ENCODE measurements around the gene DOLK. TPM values are rescaled to one million over a fixed set of nuclear protein-coding genes. Genes with fewer than 3 reads are reported as not detected.

DOLK gene
- total RNA-seq, 3 donors from 2014 or later = 11.1 to 16.2 (median 14.3) TPM

DNA sequence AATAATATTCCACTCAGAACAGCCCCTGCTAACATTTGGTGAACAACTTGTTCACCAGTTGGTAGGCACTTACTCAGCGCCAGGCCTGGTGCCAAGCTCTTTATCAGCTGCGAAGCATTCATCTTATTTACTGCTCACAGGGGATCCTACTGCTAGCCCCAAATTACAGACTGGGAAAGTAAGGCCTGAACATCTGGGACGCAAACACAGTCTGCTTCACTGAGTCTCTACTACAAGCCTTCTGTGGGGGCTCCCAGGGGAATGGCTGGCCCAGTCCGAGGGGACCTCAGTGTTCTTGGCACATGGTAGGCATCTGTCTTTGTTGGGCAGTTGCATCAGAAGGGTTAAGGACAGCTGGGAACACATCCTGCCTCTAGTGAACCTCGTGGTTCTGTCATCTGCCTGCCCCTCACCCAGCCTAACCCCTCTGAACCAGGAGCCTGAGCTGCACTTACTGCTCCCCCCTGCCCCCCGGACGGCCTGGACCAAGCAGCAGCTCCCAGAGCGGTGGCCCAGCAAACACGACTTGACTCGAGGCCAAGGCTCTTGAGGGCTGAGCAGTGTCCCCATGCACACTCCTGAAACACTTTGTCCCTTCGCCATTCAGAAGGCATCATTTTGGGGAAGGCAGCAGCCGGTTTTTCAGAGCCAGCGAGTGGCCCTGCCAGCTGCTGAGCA, 26.9 kb downstream of the DOLK start, which contains the start of gene PHYHD1:
Gene PHYHD1, plus strand, starts transcription at position 602 of the 678 bp plus-strand sequence. CDS start 1,342 bp downstream, outside the sequence.
- intact Hi-C loops (cut with DNase I; ENCODE audit: low total_unique reads) = no loop called here
- TF ChIP-seq, protein P1, sequence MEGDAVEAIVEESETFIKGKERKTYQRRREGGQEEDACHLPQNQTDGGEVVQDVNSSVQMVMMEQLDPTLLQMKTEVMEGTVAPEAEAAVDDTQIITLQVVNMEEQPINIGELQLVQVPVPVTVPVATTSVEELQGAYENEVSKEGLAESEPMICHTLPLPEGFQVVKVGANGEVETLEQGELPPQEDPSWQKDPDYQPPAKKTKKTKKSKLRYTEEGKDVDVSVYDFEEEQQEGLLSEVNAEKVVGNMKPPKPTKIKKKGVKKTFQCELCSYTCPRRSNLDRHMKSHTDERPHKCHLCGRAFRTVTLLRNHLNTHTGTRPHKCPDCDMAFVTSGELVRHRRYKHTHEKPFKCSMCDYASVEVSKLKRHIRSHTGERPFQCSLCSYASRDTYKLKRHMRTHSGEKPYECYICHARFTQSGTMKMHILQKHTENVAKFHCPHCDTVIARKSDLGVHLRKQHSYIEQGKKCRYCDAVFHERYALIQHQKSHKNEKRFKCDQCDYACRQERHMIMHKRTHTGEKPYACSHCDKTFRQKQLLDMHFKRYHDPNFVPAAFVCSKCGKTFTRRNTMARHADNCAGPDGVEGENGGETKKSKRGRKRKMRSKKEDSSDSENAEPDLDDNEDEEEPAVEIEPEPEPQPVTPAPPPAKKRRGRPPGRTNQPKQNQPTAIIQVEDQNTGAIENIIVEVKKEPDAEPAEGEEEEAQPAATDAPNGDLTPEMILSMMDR (IDR thresholded peaks at IDR 0.05) = no peak
- TF ChIP-seq POLR2AphosphoS5 (IDR thresholded peaks at IDR 0.05) = peak in 2 of 3 donors; percentile 11 to 58
- no peak for TF ChIP-seq POLR2A (IDR thresholded peaks at IDR 0.05)

DNA sequence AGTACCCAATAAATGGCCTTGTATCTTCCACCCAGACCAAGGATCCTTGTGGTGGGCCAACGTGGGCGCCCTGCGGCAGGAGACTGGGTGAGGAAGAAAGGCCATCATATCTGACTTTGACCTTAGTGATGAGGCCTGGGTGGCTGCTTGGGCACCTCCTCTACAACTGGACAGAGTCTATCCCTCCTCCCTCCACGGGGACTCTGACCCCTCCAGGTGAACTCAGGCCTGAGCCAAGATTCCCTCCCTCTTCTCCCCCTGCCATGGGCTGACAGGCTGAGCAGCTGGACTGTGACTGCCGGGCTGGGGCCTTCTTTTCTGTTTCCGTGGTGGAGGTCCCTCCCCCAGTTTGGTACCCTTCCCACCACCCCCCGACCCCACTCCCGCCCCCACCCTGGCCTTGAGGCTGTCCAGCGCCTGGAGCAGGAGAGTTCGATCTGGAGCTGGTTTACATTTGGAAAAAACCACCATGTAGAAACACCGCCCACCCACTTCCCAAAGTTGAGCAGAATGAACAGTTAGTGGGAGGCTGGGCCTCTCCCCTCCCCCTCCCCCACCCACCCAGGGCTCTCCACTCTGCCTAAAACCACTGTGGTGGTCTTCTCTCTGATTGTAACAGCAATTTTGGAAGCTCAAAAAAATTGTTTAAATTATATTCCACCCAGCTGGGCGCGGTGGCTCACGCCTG, 27.9 kb downstream of the DOLK start:
- H3K4me1 ChIP-seq = peaks cover 15 to 17% of the 10 kb centered on the region in 2 donors
- H3K36me3 ChIP-seq = no peaks in the 10 kb centered on the region
- H3K4me3 ChIP-seq = no peak overlapping the region
- TF ChIP-seq, protein P1 (IDR thresholded peaks at IDR 0.05) = no peak
- no peak for TF ChIP-seq POLR2A (IDR thresholded peaks at IDR 0.05)
- no peak for TF ChIP-seq POLR2AphosphoS5 (IDR thresholded peaks at IDR 0.05)
- DNase-seq (ENCODE audit: low spot score in 2 of 2) = no peak
- intact Hi-C loops (cut with DNase I; ENCODE audit: low total_unique reads) = loop anchor here (1.0 kb wide), 1 partner anchor 16 kb away; no protein-coding TSS in a partner anchor
- H3K9me3 ChIP-seq = no peaks in the 10 kb centered on the region
- H3K27ac ChIP-seq = peak overlapping the region; percentile 80 to 94
- H3K27me3 ChIP-seq = no peaks in the 10 kb centered on the region

More for the DNA sequence above, 26.9 kb downstream of the DOLK start, which contains the start of gene PHYHD1:
- Histone ChIP-seq H3K4me1 (peaks cover 13 to 16% of the 10 kb centered on the region in 2 donors), H3K27me3 (no peaks in the 10 kb centered on the region), H3K27ac (peak within 1 kb of the TSS; percentile 94 to 96), H3K9me3 (no peaks in the 10 kb centered on the region), H3K36me3 (no peaks in the 10 kb centered on the region), H3K4me3 (peak within 1 kb of the TSS; percentile 56 to 83 (median 67))
- peak in 1 of 2 donors; percentile 40 for DNase-seq (ENCODE audit: low spot score in 2 of 2)

DNA sequence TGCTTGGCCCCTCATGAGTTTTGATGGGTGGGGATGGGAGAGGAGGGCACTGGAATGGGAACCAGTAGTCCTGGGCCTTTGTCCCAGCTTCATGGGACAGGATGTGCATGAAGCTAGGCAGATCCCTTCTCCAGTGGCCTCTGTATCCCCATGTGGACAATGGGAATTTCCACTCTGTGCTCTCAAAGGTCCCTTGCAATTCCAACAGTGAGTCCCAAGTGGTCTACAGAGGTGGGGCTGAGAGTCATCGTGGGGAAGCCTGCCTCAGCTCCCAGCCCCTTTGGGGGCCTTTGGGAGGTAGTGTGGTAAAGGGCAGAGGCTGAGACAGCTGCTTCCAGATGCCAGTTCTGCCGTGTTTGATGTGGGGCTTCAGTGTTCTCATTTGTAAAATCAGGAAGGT, 28.5 kb downstream of the DOLK start:
- Histone ChIP-seq H3K9me3 (no peaks in the 10 kb centered on the region), H3K27me3 (no peaks in the 10 kb centered on the region), H3K27ac (peak overlapping the region; percentile 80 to 94), H3K4me3 (no peak overlapping the region), H3K36me3 (no peaks in the 10 kb centered on the region), H3K4me1 (peaks cover 15 to 17% of the 10 kb centered on the region in 2 donors)
- TF ChIP-seq, protein P1 (IDR thresholded peaks at IDR 0.05) = no peak
- TF ChIP-seq POLR2A (IDR thresholded peaks at IDR 0.05) (no peak), POLR2AphosphoS5 (IDR thresholded peaks at IDR 0.05) (no peak)
- DNase-seq (ENCODE audit: low spot score in 2 of 2) = no peak
- intact Hi-C loops (cut with DNase I; ENCODE audit: low total_unique reads) = loop anchor here (1.0 kb wide), 1 partner anchor 16 kb away; no protein-coding TSS in a partner anchor

DNA sequence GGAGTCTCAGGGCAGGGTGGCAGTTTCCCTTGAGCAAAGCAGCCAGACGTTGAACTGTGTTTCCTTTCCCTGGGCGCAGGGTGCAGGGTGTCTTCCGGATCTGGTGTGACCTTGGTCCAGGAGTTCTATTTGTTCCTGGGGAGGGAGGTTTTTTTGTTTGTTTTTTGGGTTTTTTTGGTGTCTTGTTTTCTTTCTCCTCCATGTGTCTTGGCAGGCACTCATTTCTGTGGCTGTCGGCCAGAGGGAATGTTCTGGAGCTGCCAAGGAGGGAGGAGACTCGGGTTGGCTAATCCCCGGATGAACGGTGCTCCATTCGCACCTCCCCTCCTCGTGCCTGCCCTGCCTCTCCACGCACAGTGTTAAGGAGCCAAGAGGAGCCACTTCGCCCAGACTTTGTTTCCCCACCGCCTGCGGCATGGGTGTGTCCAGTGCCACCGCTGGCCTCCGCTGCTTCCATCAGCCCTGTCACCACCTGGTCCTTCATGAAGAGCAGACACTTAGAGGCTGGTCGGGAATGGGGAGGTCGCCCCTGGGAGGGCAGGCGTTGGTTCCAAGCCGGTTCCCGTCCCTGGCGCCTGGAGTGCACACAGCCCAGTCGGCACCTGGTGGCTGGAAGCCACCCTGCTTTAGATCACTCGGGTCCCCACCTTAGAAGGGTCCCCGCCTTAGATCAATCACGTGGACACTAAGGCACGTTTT, 30.1 kb downstream of the DOLK start:
- Histone ChIP-seq H3K9me3 (no peaks in the 10 kb centered on the region), H3K4me3 (peak overlapping the region in 1 of 3 donors; percentile 28), H3K4me1 (peaks cover 15 to 28% of the 10 kb centered on the region in 2 donors), H3K36me3 (no peaks in the 10 kb centered on the region), H3K27me3 (no peaks in the 10 kb centered on the region), H3K27ac (peak overlapping the region; percentile 92 to 93)
- intact Hi-C loops (cut with DNase I; ENCODE audit: low total_unique reads) = no loop called here
- TF ChIP-seq, protein P1 (IDR thresholded peaks at IDR 0.05) = no peak
- peak; percentile 53 to 70 (median 55) for TF ChIP-seq POLR2AphosphoS5 (IDR thresholded peaks at IDR 0.05)
- TF ChIP-seq POLR2A (IDR thresholded peaks at IDR 0.05) = no peak
- peak; percentile 87 to 92 for DNase-seq (ENCODE audit: low spot score in 2 of 2)
